ENCODE results near the gene INHBA.

The INHBA gene

GRCh38 chr7:41640487-41640886, 62.4 kb downstream of the INHBA start:
- TF ChIP-seq EZH2 (IDR thresholded peaks at IDR 0.05; ENCODE audit: borderline replicate concordance, low read length): no peak
- no peak for TF ChIP-seq CTCF (IDR thresholded peaks at IDR 0.05; ENCODE audit: low read length)
- Histone ChIP-seq H3K4me3 (ENCODE audit: low read depth, low read length, poor library complexity, severe bottlenecking) (no peak overlapping the region), H4K20me1 (ENCODE audit: insufficient read depth, low read length) (no peaks in the 10 kb centered on the region), H2AFZ (ENCODE audit: low read length) (no peak overlapping the region), H3F3A (ENCODE audit: insufficient read depth, low read length) (no peaks in the 10 kb centered on the region), H3K4me1 (ENCODE audit: insufficient read depth, low read length, severe bottlenecking) (no peaks in the 10 kb centered on the region), H3K27me3 (ENCODE audit: insufficient read depth, low read length) (no peaks in the 10 kb centered on the region), H3K9me3 (ENCODE audit: low read length) (no peaks in the 10 kb centered on the region), H3K27ac (ENCODE audit: low read depth, low read length, poor library complexity, severe bottlenecking) (no peak overlapping the region), H3K36me3 (ENCODE audit: insufficient read depth, low read length) (no peaks in the 10 kb centered on the region), H3K9ac (ENCODE audit: low read length) (no peak overlapping the region), H3K4me2 (ENCODE audit: low read length) (no peak overlapping the region), H3K9me2 (ENCODE audit: low read depth, low read length) (no peaks in the 10 kb centered on the region), H3K79me2 (ENCODE audit: insufficient read depth, low read length) (no peaks in the 10 kb centered on the region)

- TF ChIP-seq EZH2 (IDR thresholded peaks at IDR 0.05; ENCODE audit: borderline replicate concordance, low read length) (no peak), CTCF (IDR thresholded peaks at IDR 0.05; ENCODE audit: low read length) (no peak)
- Histone ChIP-seq H3K4me2 (ENCODE audit: low read length) (no peak overlapping the region), H3K79me2 (ENCODE audit: insufficient read depth, low read length) (no peaks in the 10 kb centered on the region), H2AFZ (ENCODE audit: low read length) (no peak overlapping the region), H3K4me1 (ENCODE audit: insufficient read depth, low read length, severe bottlenecking) (no peaks in the 10 kb centered on the region), H3F3A (ENCODE audit: insufficient read depth, low read length) (no peaks in the 10 kb centered on the region), H3K27ac (ENCODE audit: low read depth, low read length, poor library complexity, severe bottlenecking) (no peak overlapping the region), H3K9me2 (ENCODE audit: low read depth, low read length) (no peaks in the 10 kb centered on the region), H3K4me3 (ENCODE audit: low read depth, low read length, poor library complexity, severe bottlenecking) (no peak overlapping the region), H4K20me1 (ENCODE audit: insufficient read depth, low read length) (no peaks in the 10 kb centered on the region), H3K9me3 (ENCODE audit: low read length) (no peaks in the 10 kb centered on the region), H3K9ac (ENCODE audit: low read length) (no peak overlapping the region), H3K27me3 (ENCODE audit: insufficient read depth, low read length) (no peaks in the 10 kb centered on the region), H3K36me3 (ENCODE audit: insufficient read depth, low read length) (no peaks in the 10 kb centered on the region)
These were observed 65.8 kb downstream of the INHBA start for GRCh38 chr7:41637049-41637448.
